NCI-H82 treated with DMSO at 0.1 percent for 48 hours (cell line): ENCODE measurements around the gene SIGLEC7.
"Not testable (repeated sequence)": the region's sequence is repeated elsewhere in the genome, so short reads cannot be mapped to it uniquely, and the experiment has no call there.

Source experiments
- DNase-seq: peaks from one replicate; lab custom pipeline; 2025; ENCODE audit not compliant: unreplicated experiment; lab: John Stamatoyannopoulos, UW

Gene SIGLEC7

DNA sequence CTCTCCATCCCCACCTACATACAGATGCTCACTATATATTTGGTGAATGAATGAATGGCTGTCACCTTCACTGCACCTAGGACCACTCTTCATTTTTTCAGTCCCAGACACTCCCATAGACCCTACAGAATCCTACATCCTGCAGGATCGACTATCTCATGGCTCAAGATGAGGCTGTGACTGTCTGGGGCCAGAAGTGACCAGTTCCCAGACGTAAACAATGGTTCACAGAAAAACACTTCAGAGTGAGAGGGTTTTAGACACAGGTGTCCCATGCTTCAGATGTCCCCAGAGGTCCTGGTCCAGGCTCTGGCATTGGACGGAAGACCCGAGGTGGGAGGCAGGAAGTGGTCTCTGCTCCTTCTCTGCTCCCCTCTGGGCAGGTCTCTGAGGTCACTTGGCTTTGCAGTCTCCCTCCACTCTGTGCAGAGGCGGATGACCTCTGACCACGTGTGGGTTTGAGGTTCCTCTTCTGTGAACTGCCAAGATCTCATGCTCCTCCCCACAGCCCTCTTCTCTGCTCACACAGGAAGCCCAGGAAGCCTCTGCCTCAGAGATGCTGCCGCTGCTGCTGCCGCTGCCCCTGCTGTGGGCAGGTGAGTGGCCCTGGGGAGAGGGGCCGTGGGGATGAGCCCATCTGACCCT is 24.9 kb downstream of the SIGLEC7 start:
- DNase-seq: no peak

DNA sequence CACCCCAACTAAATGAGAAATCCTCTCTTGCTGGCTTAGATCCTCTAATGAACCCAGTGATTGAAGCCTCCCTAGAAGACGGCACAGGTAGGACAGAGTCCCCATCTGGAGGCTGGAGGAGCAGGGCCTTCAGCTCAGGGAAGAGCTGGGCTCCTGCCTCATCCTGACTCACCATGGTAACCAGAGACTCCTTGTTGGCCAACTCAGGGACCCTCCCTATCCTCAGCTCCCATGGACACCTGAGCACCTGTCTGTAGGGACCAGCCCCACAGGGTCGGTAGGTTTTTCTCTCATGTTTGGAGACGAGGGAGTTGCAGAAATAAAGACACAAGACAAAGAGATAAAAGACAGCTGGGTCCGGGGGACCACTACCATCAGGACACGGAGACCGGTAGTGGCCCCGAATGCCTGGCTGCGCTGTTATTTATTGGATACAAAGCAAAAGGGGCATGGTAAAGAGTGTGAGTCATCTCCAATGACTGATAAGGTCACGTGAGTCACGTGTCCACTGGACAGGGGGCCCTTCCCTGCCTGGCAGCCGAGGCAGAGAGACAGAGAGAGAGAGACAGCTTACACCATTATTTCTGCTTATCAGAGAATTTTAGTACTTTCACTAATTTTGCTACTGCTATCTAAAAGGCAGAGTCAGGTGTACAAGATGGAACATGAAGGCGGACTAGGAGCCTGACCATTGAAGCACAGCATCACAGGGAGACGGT is 26.6 kb downstream of the SIGLEC7 start:
- no peak for DNase-seq

DNA sequence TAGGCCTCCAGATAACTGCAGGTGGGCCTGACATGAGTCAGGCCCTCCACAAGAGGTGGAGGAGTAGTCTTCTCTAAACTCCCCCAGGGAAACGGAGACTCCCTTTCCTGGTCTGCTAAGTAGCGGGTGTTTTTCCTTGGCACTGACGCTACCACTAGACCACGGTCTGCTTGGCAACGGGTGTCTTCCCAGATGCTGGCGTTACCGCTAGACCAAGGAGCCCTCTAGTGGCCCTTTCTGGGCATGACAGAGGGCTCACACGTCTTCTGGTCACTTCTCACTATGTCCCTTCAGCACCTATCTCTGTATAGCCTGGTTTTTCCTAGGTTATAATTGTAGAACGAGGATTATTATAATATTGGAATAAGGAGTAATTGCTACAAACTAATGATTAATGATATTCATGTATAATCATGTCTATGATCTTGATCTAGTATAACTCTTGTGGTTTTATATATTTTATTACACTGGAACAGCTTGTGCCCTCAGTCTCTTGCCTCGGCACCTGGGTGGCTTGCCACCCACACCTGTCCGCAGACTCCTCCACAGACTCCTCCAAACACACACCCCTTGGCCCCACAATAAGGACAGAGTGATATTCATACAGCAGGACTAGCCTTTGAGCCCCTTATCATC is 27.3 kb downstream of the SIGLEC7 start:
- DNase-seq: not testable (repeated sequence)

DNA sequence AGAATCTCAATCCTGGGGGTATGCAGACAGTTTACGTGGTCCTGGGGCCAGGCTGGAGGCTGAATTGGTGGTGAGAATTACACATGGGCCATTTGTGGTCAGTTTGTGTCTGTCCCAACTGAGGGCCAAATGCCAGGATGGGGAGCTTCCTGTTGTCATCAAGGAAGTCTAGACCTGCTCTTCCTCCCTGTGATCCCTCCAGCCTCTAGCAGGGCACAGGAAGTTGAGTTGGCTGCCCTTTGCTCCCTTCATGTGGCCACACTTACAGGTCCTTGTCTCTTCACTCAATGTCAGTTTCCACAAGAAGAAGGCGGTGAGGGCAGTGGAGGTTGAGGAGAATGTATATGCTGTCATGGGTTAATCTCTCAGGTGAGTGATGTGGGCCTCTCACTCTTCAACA is 30.1 kb downstream of the SIGLEC7 start:
- DNase-seq: no peak

DNA sequence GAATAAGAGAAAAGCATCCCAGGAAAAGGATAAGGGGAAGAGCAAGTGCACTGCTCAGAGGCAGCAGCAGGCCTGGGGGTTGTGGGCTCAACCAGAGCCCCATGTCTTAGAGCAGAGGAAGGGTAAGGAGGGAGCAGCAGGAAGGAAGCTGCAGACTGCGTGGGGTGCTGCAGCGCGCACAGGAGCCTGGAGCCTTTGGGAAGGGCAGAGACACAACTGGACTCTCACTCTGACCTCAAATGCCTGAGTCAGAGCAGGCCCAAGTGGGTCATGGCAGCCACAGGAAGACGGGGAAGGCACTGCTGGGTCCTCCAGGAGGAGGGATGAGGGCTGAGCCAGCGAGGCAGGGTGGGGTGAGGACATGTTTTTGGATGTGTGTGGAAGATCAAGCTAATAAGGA is 31.6 kb downstream of the SIGLEC7 start:
- DNase-seq: no peak

DNA sequence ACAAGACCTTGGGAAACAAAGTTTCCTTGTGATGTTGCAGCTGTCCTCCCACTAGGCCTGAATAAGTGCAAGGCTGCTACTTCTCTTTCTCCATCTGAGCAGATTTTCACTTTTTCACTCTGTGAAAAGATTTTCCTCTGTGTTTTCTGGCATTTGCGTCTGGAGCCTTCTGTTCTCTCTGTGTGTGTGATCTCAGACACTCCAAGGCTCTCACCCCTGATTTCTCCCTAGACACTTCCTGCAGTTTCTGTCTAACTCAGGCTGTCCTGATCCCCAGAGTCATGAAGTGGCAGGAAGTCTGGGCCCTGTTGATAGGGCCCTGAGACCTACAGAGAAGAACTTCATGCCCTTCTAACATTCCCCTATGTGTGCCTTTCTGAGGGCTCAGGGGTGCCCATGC is 37.2 kb downstream of the SIGLEC7 start:
- DNase-seq: no peak

DNA sequence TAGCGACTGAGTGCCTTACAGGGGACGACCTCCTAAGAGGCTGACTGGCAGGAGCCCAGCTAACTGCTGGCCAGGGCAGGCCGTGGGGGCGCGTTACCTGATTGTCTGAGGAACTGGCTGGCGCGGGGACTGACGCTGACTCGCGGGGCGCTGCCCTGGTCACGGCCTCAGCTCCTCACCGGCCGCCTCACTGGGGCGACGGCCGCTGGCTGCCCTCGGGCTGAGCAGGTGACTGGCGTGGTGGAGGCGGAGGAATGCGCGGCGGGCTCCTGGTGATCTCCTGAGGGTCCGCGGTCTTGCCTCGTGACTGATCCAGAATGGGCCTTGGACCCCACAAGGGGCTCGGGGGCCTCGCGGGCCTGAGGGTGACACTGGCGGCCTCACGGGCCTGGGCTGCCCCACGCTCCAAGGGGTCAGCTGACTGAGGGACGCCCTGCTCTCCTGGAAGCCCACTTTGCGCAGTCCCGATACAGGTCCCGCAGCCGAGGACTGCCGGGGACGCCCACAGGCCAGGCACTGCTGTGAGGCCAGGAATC is 39.3 kb downstream of the SIGLEC7 start:
- DNase-seq: no peak

GRCh38 chr19:51181913-51182419 is 39.9 kb downstream of the SIGLEC7 start:
- no peak for DNase-seq

GRCh38 chr19:51183629-51184028 is 41.5 kb downstream of the SIGLEC7 start:
- no peak for DNase-seq

DNA sequence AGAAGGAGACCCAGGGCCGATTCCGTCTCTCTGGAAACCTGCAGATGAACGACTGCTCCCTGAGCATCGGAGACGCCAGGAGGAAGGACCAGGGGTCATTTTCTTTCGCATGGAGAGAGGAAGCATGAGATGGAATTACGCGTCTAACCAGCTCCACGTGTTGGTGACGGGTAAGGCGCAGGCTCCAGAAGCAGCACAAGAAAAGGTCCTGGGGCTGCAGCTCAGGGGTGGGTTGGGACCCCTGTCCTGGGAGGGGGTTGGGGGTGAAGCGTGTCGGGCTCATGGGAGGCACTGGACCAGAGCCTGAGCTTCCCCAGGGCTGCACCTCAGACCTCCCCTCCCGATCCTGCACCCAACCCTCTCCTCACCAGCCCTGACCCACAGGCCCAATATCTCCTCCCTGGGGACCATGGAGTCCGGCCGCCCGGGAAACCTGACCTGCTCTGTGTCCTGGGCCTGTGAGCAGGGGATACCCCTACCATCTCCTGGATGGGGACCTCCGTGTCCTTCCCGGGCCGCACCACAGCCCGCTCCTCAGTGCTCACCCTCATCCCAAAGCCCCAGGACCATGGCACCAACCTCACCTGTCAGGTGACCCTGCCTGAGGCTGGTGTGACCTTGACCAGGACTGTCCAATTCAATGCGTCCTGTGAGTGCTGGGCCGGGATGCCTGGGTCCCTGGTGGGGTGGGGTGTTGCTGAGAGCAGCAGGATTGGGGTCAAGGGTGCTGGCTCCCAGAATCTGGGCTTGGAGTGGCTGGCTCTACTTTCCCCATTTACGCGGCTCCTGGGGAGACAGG is 43.2 kb downstream of the SIGLEC7 start:
- no peak for DNase-seq

DNA sequence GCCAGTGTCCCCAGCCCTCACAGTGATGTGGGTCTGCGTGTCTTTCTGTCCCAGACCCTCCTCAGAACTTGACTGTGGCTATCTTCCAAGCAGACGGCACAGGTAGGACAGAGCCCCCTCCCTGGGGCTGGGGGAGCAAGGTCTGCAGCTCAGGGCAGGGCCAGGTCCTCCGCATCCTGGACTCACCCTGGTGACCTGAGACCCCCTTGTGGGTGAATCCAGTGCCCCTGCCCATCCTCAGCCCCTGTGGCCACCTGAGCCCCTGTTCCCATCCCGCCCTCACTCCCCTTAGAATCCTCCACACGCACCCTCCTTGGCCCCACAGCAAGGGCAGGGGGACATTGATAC is 43.7 kb downstream of the SIGLEC7 start:
- DNase-seq: no peak

DNA sequence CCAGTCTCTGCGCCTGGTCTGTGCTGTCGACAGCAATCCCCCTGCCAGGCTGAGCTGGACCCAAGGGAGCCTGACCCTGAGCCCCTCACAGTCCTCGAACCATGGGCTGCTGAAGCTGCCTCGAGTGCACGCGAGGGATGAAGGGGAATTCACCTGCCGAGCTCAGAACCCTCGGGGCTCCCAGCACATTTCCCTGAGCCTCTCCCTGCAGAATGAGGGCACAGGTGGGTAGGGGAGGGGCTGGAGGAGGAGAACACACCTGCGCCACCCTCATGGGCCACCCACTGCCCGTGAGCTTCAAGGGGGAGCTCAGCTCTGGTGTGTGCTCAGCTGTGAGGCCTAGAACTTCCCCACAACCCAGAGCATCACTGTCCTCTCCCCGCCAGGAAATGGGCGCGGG is 44.2 kb downstream of the SIGLEC7 start:
- no peak for DNase-seq

- no peak for DNase-seq
Measured at GRCh38 chr19:51187395-51188226, 45.5 kb downstream of the SIGLEC7 start.

- DNase-seq: no peak
Measured at GRCh38 chr19:51188227-51188559, 46.1 kb downstream of the SIGLEC7 start.

- no peak for DNase-seq
Measured at GRCh38 chr19:51192689-51193088, 50.6 kb downstream of the SIGLEC7 start.

DNA sequence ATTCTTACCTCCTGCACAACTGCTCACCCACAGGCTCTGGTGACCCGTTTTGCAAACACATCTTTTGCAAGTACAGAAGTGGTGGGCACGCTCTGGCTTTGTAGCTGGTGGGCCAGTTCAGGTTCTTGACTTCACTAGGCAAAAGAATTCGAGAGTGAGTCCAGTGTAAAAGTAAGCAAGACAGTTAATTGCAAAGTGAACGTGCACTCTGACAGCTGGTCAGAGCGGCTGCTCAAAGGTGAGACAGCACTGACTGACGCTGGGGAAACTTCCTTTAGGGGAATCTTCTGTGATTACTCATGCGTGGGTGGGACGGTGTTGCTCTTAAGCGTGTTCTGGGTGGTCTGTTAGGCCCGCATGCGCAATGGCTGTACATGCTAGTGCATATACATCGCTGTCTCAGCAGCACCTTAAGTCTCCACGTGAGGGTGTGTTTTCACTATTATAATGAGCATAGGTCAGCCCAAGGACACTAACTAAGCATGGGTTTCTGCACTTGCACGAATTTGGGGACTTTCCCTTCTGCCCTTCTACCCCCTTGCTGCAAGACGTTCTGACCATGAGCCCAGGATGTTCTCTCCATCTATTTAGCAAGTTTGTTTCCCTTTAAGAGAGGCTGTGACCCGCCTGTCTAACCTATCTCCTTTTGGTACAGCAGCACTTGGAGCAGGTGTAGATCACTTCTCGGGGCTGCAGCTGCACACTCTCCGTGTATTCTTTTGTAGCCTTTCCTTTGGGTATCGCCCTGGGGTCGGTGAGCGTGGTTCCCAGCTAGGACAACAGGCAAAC is 52.6 kb downstream of the SIGLEC7 start:
- no peak for DNase-seq

- no peak for DNase-seq
Measured at GRCh38 chr19:51195316-51195586, 53.1 kb downstream of the SIGLEC7 start.

DNA sequence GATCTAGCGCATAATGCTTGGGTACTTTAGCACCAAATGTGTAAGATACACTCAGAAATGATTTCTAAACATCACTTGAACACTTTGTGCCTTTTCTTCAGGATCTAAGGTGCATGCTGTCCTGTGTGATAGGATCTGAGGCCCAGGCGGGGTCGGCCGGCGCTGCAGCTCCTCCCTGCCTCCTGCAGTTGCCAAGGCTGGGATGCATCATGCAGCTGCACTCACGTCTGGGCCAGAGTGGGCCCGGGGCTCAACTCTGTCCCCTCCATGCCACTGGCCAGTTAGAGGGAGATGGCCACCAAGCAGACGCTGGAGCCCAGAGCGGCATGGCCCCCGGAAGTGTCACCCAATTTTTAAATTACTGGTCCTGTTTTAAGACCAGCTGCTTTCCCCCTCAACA is 53.5 kb downstream of the SIGLEC7 start:
- DNase-seq: no peak

GRCh38 chr19:51196181-51196580 is 54.1 kb downstream of the SIGLEC7 start:
- no peak for DNase-seq

GRCh38 chr19:51198641-51199040 is 56.5 kb downstream of the SIGLEC7 start:
- no peak for DNase-seq
